Lower lobe of right lung (tissue), 2 donors: ENCODE measurements around the gene WDR7. TPM values are rescaled to one million over a fixed set of nuclear protein-coding genes. Genes with fewer than 3 reads are reported as not detected.

Experiments
- ATAC-seq, 2 donors: fragments of 200-7000 bp; cut with Tn5 transposase; one replicate each; pipeline ENCODE4 v1.9.1; 2020 to 2022; ENCODE audit warnings: mild to moderate bottlenecking in 2 of 2, moderate library complexity in 2 of 2
- DNase-seq: peaks from one replicate; pipeline ENCODE4 v3.0.0-alpha.2; 2020
- H3K27ac ChIP-seq: fragments of 200-600 bp; one replicate; pipeline ENCODE4 v1.8.0; 2022
- H3K27me3 ChIP-seq: fragments of 200-600 bp; one replicate; pipeline ENCODE4 v1.8.0; 2022; ENCODE audit warnings: low read depth
- H3K36me3 ChIP-seq: fragments of 200-600 bp; one replicate; pipeline ENCODE4 v1.8.0; 2022; ENCODE audit warnings: mild to moderate bottlenecking
- H3K4me1 ChIP-seq: fragments of 200-600 bp; one replicate; pipeline ENCODE4 v1.8.0; 2022
- H3K4me3 ChIP-seq: fragments of 200-600 bp; one replicate; pipeline ENCODE4 v1.8.0; 2022; ENCODE audit warnings: mild to moderate bottlenecking
- H3K9me3 ChIP-seq: fragments of 200-600 bp; one replicate; pipeline ENCODE4 v1.8.0; 2022
- CTCF ChIP-seq: fragments of 200-600 bp; IDR thresholded peaks from one replicate; pipeline ENCODE4 v1.8.0; 2022; ENCODE audit warnings: antibody characterized with exemption, mild to moderate bottlenecking
- intact Hi-C: fragments of 100-400 bp; cut with DNase I; formaldehyde crosslinking; loops from one replicate; pipeline ENCODE4 v1.11.0; 2022
- total RNA-seq: library from RNA; stranded (reverse); fragmentation: NEBNext Ultra II Directional; extraction: Animal tissue kit (Norgen Biotek cat#: 25700); gene quantifications from one replicate; pipeline ENCODE4 v1.2.1, GENCODE V29; 2021
- donor health status: DM: no; HTN: yes; CAD: no; lungs with severe emphysema.

The WDR7 gene
- total RNA-seq, 1 donor from 2014 or later, result 29.1 TPM

- intact Hi-C loops, result no loop called here
- Histone ChIP-seq H3K4me3 (no peak overlapping the region), H3K4me1 (no peaks in the 10 kb centered on the region), H3K27me3 (no peaks in the 10 kb centered on the region), H3K27ac (no peak overlapping the region), H3K36me3 (no peaks in the 10 kb centered on the region), H3K9me3 (no peaks in the 10 kb centered on the region)
- ATAC-seq (no peak), DNase-seq (no peak)
- no peak for TF ChIP-seq CTCF
Measured at GRCh38 chr18:57086163-57086562, 435.0 kb downstream of the WDR7 start.

Other genes with a start within 250 kb of the WDR7 start
- gene TXNL1, start 12.8 kb upstream of the WDR7 start, total RNA-seq, result 53.0 TPM